Loucy (cell line): Measurements from ENCODE around the gene TOB1.

Experiments used
- CTCF ChIP-seq: fragments of 200-600 bp; sonication (generic); conservative IDR thresholded peaks from 2 replicates; pipeline ENCODE4 v1.5.1; 2014; ENCODE audit warnings: mild to moderate bottlenecking, antibody characterized with exemption, low read length
- EZH2phosphoT487 ChIP-seq: fragments of 200-600 bp; IDR thresholded peaks from 2 replicates; pipeline ENCODE4 v1.6.1; 2018; ENCODE audit warnings: antibody characterized with exemption, mild to moderate bottlenecking, moderate library complexity, borderline replicate concordance

GRCh38 chr17:50908860-50909764 lies 43.0 kb upstream of the TOB1 start:
- TF ChIP-seq CTCF (no peak), EZH2phosphoT487 (no peak)
